Fibroblast of peridontal ligament (primary cell): Measurements from ENCODE around the gene DDX54.

Experiments used
- DNase-seq: peaks from one replicate; pipeline ENCODE4 v3.0.0-alpha.2; 2010; ENCODE audit errors: extremely low read depth

Gene DDX54

GRCh38 chr12:113185180-113186032, at the start of gene DDX54, which contains the start of gene RITA1:
TSS of gene DDX54 (minus strand) at chr12:113185478. CDS start at chr12:113185451, 27 bp downstream.
TSS of gene RITA1 (plus strand) at chr12:113185721. CDS start at chr12:113186747, 1,026 bp downstream.
- DNase-seq: peak; percentile 65

- no peak for DNase-seq
Measured at GRCh38 chr12:113234483-113234882, 49.2 kb upstream of the DDX54 start.

GRCh38 chr12:113233967-113234366, 48.7 kb upstream of the DDX54 start:
- no peak for DNase-seq

GRCh38 chr12:113232840-113233585, 47.7 kb upstream of the DDX54 start:
- DNase-seq: no peak

- DNase-seq: no peak
Measured at GRCh38 chr12:113232089-113232839, 47.0 kb upstream of the DDX54 start.

GRCh38 chr12:113231235-113232088, 46.2 kb upstream of the DDX54 start:
- no peak for DNase-seq

GRCh38 chr12:113230315-113231234, 45.3 kb upstream of the DDX54 start:
- no peak for DNase-seq

GRCh38 chr12:113228394-113229028, 43.2 kb upstream of the DDX54 start:
- DNase-seq: no peak

- DNase-seq: no peak
Measured at GRCh38 chr12:113227686-113228391, 42.6 kb upstream of the DDX54 start.

GRCh38 chr12:113226696-113227568, 41.7 kb upstream of the DDX54 start:
- DNase-seq: no peak

- DNase-seq: no peak
Measured at GRCh38 chr12:113224955-113225354, 39.7 kb upstream of the DDX54 start.

- DNase-seq: peak; percentile 93
Measured at GRCh38 chr12:113222730-113223531, 37.7 kb upstream of the DDX54 start.

- no peak for DNase-seq
Measured at GRCh38 chr12:113221997-113222729, 36.9 kb upstream of the DDX54 start.

GRCh38 chr12:113221181-113221996, 36.1 kb upstream of the DDX54 start, which contains the start of gene TPCN1:
TSS of gene TPCN1 (plus strand) at chr12:113221464. CDS start at chr12:113226853, 5,389 bp downstream.
- DNase-seq: peak; percentile 100

- peak; percentile 12 for DNase-seq
Measured at GRCh38 chr12:113220593-113221180, 35.4 kb upstream of the DDX54 start.
